ENCODE data around the gene C17orf107.

DNA sequence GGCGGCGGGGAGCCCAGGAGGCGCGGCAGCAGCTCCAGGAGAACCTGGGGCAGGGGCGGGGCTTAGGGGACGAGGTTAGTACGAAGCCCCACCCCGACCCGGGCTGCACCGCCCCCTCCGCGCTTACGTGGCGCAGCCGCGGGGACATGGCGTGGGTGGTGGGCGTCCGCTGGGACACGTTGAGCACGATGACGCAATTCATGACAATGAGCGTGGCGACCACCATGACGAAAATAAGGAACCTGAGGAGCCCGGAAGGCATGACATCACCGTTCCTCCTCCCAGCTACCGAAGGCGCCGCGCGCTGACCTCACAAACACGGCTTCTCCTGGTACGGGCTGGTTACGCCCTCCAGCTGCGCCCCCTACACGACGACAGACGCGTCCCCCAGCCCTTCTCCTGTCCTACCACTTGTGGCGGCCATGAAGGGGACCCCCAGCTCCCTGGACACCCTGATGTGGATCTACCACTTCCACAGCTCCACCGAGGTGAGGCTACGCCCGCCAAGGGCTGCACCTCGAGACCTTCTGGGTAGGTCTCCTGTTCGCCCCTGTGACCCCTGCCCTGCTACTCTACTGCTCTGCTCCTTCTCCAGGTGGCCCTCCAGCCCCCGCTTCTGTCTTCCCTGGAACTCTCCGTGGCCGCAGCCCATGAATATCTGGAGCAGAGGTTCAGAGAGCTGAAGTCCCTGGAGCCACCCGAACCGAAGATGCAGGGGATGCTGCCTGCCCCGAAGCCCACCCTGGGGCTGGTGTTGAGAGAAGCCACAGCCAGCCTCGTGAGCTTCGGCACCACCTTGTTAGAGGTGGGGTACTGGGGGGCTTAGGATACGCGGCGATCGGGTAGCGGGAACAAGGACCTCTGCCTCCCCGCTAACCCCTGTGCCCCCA, at the start of gene C17orf107:
- TF ChIP-seq, protein P1, sequence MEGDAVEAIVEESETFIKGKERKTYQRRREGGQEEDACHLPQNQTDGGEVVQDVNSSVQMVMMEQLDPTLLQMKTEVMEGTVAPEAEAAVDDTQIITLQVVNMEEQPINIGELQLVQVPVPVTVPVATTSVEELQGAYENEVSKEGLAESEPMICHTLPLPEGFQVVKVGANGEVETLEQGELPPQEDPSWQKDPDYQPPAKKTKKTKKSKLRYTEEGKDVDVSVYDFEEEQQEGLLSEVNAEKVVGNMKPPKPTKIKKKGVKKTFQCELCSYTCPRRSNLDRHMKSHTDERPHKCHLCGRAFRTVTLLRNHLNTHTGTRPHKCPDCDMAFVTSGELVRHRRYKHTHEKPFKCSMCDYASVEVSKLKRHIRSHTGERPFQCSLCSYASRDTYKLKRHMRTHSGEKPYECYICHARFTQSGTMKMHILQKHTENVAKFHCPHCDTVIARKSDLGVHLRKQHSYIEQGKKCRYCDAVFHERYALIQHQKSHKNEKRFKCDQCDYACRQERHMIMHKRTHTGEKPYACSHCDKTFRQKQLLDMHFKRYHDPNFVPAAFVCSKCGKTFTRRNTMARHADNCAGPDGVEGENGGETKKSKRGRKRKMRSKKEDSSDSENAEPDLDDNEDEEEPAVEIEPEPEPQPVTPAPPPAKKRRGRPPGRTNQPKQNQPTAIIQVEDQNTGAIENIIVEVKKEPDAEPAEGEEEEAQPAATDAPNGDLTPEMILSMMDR (IDR thresholded peaks at IDR 0.05), result no peak
- peak in 1 of 4 donors; percentile 26 for TF ChIP-seq POLR2A (IDR thresholded peaks at IDR 0.05)

All from esophagus squamous epithelium (tissue), 4 donors.